Uterus (tissue), 2 donors: ENCODE data around the gene TIGIT.

ENCODE experiments used
- CTCF ChIP-seq, 4 experiments: fragments of 200-600 bp in 2 of 4; fragments of 450-650 bp in 2 of 4; sonication (generic) in 2 of 4; IDR thresholded peaks; one replicate each; pipeline ENCODE4 v1.5.1; 2016 to 2019; ENCODE audit warnings: antibody characterized with exemption in 4 of 4, mild to moderate bottlenecking in 2 of 4, moderate library complexity in 1 of 4
- POLR2A ChIP-seq, 2 donors: fragments of 450-650 bp; IDR thresholded peaks; one replicate each; pipeline ENCODE4 v1.6.1; 2016; ENCODE audit warnings: antibody characterized with exemption in 2 of 2, mild to moderate bottlenecking in 1 of 2, moderate library complexity in 1 of 2

GRCh38 chr3:114327665-114328064, 33.8 kb downstream of the TIGIT start:
- TF ChIP-seq CTCF (IDR thresholded peaks at IDR 0.05) (no peak), POLR2A (IDR thresholded peaks at IDR 0.05) (no peak)
